Neural progenitor cell (in vitro differentiated cells): Measurements from ENCODE around the gene PRSS35.

ENCODE experiments used
- CTCF ChIP-seq: fragments of 200-600 bp; sonication (generic); IDR thresholded peaks from 2 replicates; pipeline ENCODE4 v1.5.1; 2017; ENCODE audit warnings: antibody characterized with exemption, mild to moderate bottlenecking
- EZH2 ChIP-seq: fragments of 200-600 bp; sonication (generic); IDR thresholded peaks from 2 replicates; pipeline ENCODE4 v1.6.1; 2017; ENCODE audit warnings: antibody characterized with exemption, mild to moderate bottlenecking, moderate library complexity
- EZH2phosphoT487 ChIP-seq: fragments of 200-600 bp; sonication (generic); IDR thresholded peaks from 2 replicates; pipeline ENCODE4 v1.6.1; 2017; ENCODE audit warnings: antibody characterized with exemption

GRCh38 chr6:83518816-83519480 is 6.6 kb downstream of the PRSS35 start:
- TF ChIP-seq CTCF, result peak; percentile 49
- TF ChIP-seq EZH2, result no peak
- TF ChIP-seq EZH2phosphoT487, result no peak
